Peyer's patch (tissue), 4 donors: ENCODE results near the gene TLR10.

ENCODE experiments used
- POLR2A ChIP-seq, 2 donors: fragments of 450-650 bp; IDR thresholded peaks; one replicate each; pipeline ENCODE4 v1.5.1; 2017; ENCODE audit warnings: antibody characterized with exemption in 2 of 2, mild to moderate bottlenecking in 2 of 2, moderate library complexity in 2 of 2
- TF ChIP-seq, protein P1 (sequence below), 6 experiments: fragments of 450-650 bp in 4 of 6; fragments of 200-600 bp in 2 of 6; sonication (generic) in 1 of 6; IDR thresholded peaks; one replicate each; pipeline ENCODE4 v1.5.1; 2017 to 2019; ENCODE audit warnings: antibody characterized with exemption in 6 of 6, mild to moderate bottlenecking in 3 of 6, moderate library complexity in 1 of 6

DNA sequence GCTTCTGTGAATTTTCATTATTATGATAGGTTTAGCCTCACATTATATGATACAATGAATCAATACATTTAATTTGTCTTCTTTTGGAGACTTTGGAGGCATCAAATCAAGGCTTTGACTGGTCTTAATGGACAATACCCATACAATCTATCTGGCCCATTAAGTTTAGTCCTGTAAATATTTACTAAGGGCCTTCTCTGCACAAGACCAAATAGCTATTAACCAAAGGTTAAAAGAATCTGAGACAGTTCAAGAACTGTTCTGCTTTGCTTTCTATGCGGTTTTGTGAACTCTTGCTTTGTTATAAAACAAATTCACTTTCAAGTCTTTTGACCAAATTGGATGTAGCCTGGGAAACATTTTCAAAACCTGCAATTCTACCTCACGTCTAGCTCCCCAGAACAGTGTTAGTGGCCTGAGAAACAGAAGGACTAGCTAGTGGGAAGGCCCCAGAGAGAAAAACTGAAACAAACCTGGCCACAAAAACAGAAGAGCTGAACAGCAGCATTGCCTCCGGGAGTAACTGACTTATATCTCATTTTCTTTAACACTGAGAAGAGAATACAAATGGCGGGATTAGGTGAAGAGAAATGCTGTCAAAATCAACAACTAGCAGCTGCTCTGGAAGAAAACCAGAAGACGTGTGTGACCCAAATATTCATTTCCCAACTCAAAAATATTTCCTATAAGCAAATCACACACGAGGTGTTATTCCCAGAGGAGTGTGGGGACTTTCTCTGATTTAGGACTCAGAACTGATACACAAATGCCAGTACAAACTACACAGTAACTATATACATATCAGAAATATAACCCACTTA lies 21.3 kb upstream of the TLR10 start:
- TF ChIP-seq, protein P1, sequence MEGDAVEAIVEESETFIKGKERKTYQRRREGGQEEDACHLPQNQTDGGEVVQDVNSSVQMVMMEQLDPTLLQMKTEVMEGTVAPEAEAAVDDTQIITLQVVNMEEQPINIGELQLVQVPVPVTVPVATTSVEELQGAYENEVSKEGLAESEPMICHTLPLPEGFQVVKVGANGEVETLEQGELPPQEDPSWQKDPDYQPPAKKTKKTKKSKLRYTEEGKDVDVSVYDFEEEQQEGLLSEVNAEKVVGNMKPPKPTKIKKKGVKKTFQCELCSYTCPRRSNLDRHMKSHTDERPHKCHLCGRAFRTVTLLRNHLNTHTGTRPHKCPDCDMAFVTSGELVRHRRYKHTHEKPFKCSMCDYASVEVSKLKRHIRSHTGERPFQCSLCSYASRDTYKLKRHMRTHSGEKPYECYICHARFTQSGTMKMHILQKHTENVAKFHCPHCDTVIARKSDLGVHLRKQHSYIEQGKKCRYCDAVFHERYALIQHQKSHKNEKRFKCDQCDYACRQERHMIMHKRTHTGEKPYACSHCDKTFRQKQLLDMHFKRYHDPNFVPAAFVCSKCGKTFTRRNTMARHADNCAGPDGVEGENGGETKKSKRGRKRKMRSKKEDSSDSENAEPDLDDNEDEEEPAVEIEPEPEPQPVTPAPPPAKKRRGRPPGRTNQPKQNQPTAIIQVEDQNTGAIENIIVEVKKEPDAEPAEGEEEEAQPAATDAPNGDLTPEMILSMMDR (IDR thresholded peaks at IDR 0.05), result no peak
- TF ChIP-seq POLR2A (IDR thresholded peaks at IDR 0.05), result no peak
